Neural cell (in vitro differentiated cells): ENCODE measurements around the gene LCE3E.

Source experiments
- EZH2 ChIP-seq: fragments of 200-600, 300-800 bp; shearing (Covaris generic), sonication (generic); IDR thresholded peaks from 2 replicates; pipeline ENCODE4 v1.6.1; 2014; ENCODE audit warnings: antibody characterized with exemption, low read length, borderline replicate concordance, mild to moderate bottlenecking; ENCODE audit not compliant: insufficient read depth, poor library complexity, severe bottlenecking
- POLR2AphosphoS5 ChIP-seq: IDR thresholded peaks from 2 replicates; pipeline ENCODE4 v1.6.1; 2012
- SMC3 ChIP-seq: fragments of 450-650 bp; conservative IDR thresholded peaks from 2 replicates; pipeline ENCODE4 v1.6.1; 2014; ENCODE audit warnings: antibody characterized with exemption, mild to moderate bottlenecking, moderate library complexity; ENCODE audit not compliant: poor library complexity
- TAF1 ChIP-seq: IDR thresholded peaks from 2 replicates; pipeline ENCODE4 v1.6.1; 2012; ENCODE audit warnings: low read depth
- TF ChIP-seq, protein P1 (sequence below): fragments of 450-650 bp; IDR thresholded peaks from 2 replicates; pipeline ENCODE4 v1.5.1; 2014; ENCODE audit warnings: antibody characterized with exemption, mild to moderate bottlenecking, moderate library complexity; ENCODE audit not compliant: poor library complexity, severe bottlenecking
- TF ChIP-seq, protein P2 (sequence below): IDR thresholded peaks from 2 replicates; pipeline ENCODE4 v1.6.1; 2012; ENCODE audit warnings: borderline replicate concordance

GRCh38 chr1:152582647-152583046, 16.1 kb upstream of the LCE3E start:
- TF ChIP-seq, protein P1, sequence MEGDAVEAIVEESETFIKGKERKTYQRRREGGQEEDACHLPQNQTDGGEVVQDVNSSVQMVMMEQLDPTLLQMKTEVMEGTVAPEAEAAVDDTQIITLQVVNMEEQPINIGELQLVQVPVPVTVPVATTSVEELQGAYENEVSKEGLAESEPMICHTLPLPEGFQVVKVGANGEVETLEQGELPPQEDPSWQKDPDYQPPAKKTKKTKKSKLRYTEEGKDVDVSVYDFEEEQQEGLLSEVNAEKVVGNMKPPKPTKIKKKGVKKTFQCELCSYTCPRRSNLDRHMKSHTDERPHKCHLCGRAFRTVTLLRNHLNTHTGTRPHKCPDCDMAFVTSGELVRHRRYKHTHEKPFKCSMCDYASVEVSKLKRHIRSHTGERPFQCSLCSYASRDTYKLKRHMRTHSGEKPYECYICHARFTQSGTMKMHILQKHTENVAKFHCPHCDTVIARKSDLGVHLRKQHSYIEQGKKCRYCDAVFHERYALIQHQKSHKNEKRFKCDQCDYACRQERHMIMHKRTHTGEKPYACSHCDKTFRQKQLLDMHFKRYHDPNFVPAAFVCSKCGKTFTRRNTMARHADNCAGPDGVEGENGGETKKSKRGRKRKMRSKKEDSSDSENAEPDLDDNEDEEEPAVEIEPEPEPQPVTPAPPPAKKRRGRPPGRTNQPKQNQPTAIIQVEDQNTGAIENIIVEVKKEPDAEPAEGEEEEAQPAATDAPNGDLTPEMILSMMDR: no peak
- no peak for TF ChIP-seq POLR2AphosphoS5
- no peak for TF ChIP-seq TAF1
- no peak for TF ChIP-seq EZH2
- no peak for TF ChIP-seq SMC3
- TF ChIP-seq, protein P2, sequence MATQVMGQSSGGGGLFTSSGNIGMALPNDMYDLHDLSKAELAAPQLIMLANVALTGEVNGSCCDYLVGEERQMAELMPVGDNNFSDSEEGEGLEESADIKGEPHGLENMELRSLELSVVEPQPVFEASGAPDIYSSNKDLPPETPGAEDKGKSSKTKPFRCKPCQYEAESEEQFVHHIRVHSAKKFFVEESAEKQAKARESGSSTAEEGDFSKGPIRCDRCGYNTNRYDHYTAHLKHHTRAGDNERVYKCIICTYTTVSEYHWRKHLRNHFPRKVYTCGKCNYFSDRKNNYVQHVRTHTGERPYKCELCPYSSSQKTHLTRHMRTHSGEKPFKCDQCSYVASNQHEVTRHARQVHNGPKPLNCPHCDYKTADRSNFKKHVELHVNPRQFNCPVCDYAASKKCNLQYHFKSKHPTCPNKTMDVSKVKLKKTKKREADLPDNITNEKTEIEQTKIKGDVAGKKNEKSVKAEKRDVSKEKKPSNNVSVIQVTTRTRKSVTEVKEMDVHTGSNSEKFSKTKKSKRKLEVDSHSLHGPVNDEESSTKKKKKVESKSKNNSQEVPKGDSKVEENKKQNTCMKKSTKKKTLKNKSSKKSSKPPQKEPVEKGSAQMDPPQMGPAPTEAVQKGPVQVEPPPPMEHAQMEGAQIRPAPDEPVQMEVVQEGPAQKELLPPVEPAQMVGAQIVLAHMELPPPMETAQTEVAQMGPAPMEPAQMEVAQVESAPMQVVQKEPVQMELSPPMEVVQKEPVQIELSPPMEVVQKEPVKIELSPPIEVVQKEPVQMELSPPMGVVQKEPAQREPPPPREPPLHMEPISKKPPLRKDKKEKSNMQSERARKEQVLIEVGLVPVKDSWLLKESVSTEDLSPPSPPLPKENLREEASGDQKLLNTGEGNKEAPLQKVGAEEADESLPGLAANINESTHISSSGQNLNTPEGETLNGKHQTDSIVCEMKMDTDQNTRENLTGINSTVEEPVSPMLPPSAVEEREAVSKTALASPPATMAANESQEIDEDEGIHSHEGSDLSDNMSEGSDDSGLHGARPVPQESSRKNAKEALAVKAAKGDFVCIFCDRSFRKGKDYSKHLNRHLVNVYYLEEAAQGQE: no peak
